Caki2 (cell line): ENCODE measurements around the gene GMCL1. TPM values are rescaled to one million over a fixed set of nuclear protein-coding genes. Genes with fewer than 3 reads are reported as not detected.

Experiments
- DNase-seq: peaks from one replicate; pipeline ENCODE4 v3.0.0-alpha.2; 2015; ENCODE audit warnings: low read depth
- in situ Hi-C: cut with HindIII; loops from 2 replicates; pipeline ENCODE4 v1.10.0; 2016; ENCODE audit warnings: low sequenced_read_pairs, low pct_unique_long_range_greater_than_20kb, mixed read lengths
- total RNA-seq: library from RNA; depleted of rRNA; stranded (reverse); fragments of >200 nt; shearing (Covaris generic); gene quantifications from 2 replicates; pipeline ENCODE4 v1.2.3, GENCODE V29; 2014; ENCODE audit warnings: low replicate concordance; rRNA removed

The GMCL1 gene
- total RNA-seq: 12.8 and 16.9 TPM in 2 replicates

- DNase-seq: peak; percentile 98
Observed at GRCh38 chr2:69829256-69830044, at the start of gene GMCL1. GMCL1 (plus strand) TSS chr2:69829660; CDS start chr2:69829893, 233 bp downstream.

GRCh38 chr2:69780921-69781320, 48.5 kb upstream of the GMCL1 start:
- in situ Hi-C loops: no loop called here

More at GRCh38 chr2:69829256-69830044, at the start of gene GMCL1:
- in situ Hi-C loops: no loop called here

GRCh38 chr2:69781321-69782248, 47.9 kb upstream of the GMCL1 start:
- peak; percentile 91 for DNase-seq
- in situ Hi-C loops: no loop called here

More at GRCh38 chr2:69780921-69781320, 48.5 kb upstream of the GMCL1 start:
- no peak for DNase-seq

GRCh38 chr2:69784228-69784627, 45.2 kb upstream of the GMCL1 start:
- DNase-seq: no peak
- in situ Hi-C loops: no loop called here

- in situ Hi-C loops: no loop called here
- no peak for DNase-seq
Observed at GRCh38 chr2:69785358-69785757, 44.1 kb upstream of the GMCL1 start.

- in situ Hi-C loops: no loop called here
- DNase-seq: no peak
Observed at GRCh38 chr2:69786052-69786560, 43.4 kb upstream of the GMCL1 start.

GRCh38 chr2:69789175-69789721, 40.2 kb upstream of the GMCL1 start:
- in situ Hi-C loops: no loop called here

GRCh38 chr2:69789772-69790600, 39.5 kb upstream of the GMCL1 start:
- in situ Hi-C loops: no loop called here
- DNase-seq: no peak

More at GRCh38 chr2:69789175-69789721, 40.2 kb upstream of the GMCL1 start:
- DNase-seq: no peak

- in situ Hi-C loops: no loop called here
- no peak for DNase-seq
Observed at GRCh38 chr2:69790601-69790959, 38.9 kb upstream of the GMCL1 start.

GRCh38 chr2:69791045-69791444, 38.4 kb upstream of the GMCL1 start:
- DNase-seq: no peak
- in situ Hi-C loops: no loop called here

- DNase-seq: no peak
Observed at GRCh38 chr2:69796174-69796573, 33.3 kb upstream of the GMCL1 start.

GRCh38 chr2:69797235-69797634, 32.2 kb upstream of the GMCL1 start:
- no peak for DNase-seq
- in situ Hi-C loops: no loop called here

More at GRCh38 chr2:69796174-69796573, 33.3 kb upstream of the GMCL1 start:
- in situ Hi-C loops: no loop called here

GRCh38 chr2:69797836-69798289, 31.6 kb upstream of the GMCL1 start:
- DNase-seq: no peak

GRCh38 chr2:69798290-69798908, 31.1 kb upstream of the GMCL1 start:
- in situ Hi-C loops: no loop called here
- peak; percentile 46 for DNase-seq

More at GRCh38 chr2:69797836-69798289, 31.6 kb upstream of the GMCL1 start:
- in situ Hi-C loops: no loop called here

GRCh38 chr2:69798909-69799526, 30.4 kb upstream of the GMCL1 start:
- no peak for DNase-seq
- in situ Hi-C loops: no loop called here

- DNase-seq: no peak
- in situ Hi-C loops: no loop called here
Observed at GRCh38 chr2:69801745-69802290, 27.6 kb upstream of the GMCL1 start.
